K562 (cell line): ENCODE measurements around the gene C9orf153. TPM values are rescaled to one million over a fixed set of nuclear protein-coding genes. Genes with fewer than 3 reads are reported as not detected.
"Not testable (repeated sequence)": the region's sequence is repeated elsewhere in the genome, so short reads cannot be mapped to it uniquely, and the experiment has no call there.

Experiments
- ATAC-seq: fragments of 200-7000 bp; cut with Tn5 transposase; 3 replicates; pipeline ENCODE4 v1.9.1; 2020; ENCODE audit warnings: moderate library complexity
- BruUV-seq: library from RNA; stranded (reverse); fragments of 400-500 nt; replicated peaks from 2 replicates; lab custom pipeline; 2021; lab: Mats Ljungman, UMichigan
- CTCF ChIA-PET: fragments of 300-600 bp; formaldehyde crosslinking; extraction: SDS; loops from one replicate; lab custom pipeline; 2021; ENCODE audit warnings: low intra/inter-chr PET ratio; lab: Yijun Ruan, JAX
- POLR2A ChIA-PET: fragments of 300-600, 350-650 bp; sonication (Branson Sonifier 250); formaldehyde crosslinking; extraction: SDS; loops from one replicate; lab custom pipeline; 2021; ENCODE audit warnings: antibody characterized with exemption, inconsistent platforms; lab: Yijun Ruan, JAX
- DNase-seq, 4 experiments: peaks; one replicate each; pipeline versions ENCODE4 v3.0.0 to v3.0.0-alpha.2; 2011 to 2018; ENCODE audit warnings: low spot score in 3 of 4, mixed read lengths in 3 of 4; ENCODE audit errors: extremely low read depth in 1 of 4
- FAIRE-seq: peaks from 2 replicates; lab custom pipeline; 2011; peaks lifted over from hg19 to GRCh38; lab: Jason Lieb, UNC
- H2AFZ ChIP-seq: 2 replicates; pipeline ENCODE4 v1.6.0; 2011; ENCODE audit warnings: low read depth, low read length, control low read depth, inconsistent platforms
- H3K27ac ChIP-seq: fragments of 200-600 bp; 3 replicates; pipeline ENCODE4 v1.8.0; 2011; ENCODE audit warnings: low read depth, mild to moderate bottlenecking, control low read depth, inconsistent platforms, low read length, moderate library complexity, mixed read lengths; ENCODE audit errors: extremely low read depth
- H3K27me3 ChIP-seq, 2 experiments: fragments of 300-600 bp in 1 of 2; 2 replicates in 1 of 2; 3 replicates in 1 of 2; pipeline versions ENCODE4 v1.6.0 to v1.8.0; 2011; ENCODE audit warnings: inconsistent platforms in 2 of 2, low read length in 2 of 2, mild to moderate bottlenecking in 1 of 2, mixed read lengths in 1 of 2, moderate library complexity in 1 of 2; ENCODE audit not compliant: control insufficient read depth in 2 of 2, insufficient read depth in 2 of 2
- H3K36me3 ChIP-seq: fragments of 300-600 bp; 3 replicates; pipeline ENCODE4 v1.8.0; 2011; ENCODE audit warnings: mild to moderate bottlenecking, low read length, inconsistent platforms; ENCODE audit not compliant: control insufficient read depth, insufficient read depth
- H3K4me1 ChIP-seq, 2 experiments: fragments of 200-600 bp in 1 of 2; replicated peaks in 1 of 2; 2 replicates in 1 of 2; 3 replicates in 1 of 2; pipeline versions ENCODE4 v1.5.1 to v1.8.0; 2011; ENCODE audit warnings: inconsistent platforms in 2 of 2, low read length in 2 of 2, mild to moderate bottlenecking in 1 of 2, mixed read lengths in 1 of 2, moderate library complexity in 1 of 2; ENCODE audit not compliant: control insufficient read depth in 2 of 2, insufficient read depth in 2 of 2
- H3K4me2 ChIP-seq: 2 replicates; pipeline ENCODE4 v1.6.1; 2011; ENCODE audit warnings: low read length, control low read depth, inconsistent platforms, mixed read lengths; ENCODE audit not compliant: insufficient read depth
- H3K4me3 ChIP-seq: fragments of 200-600 bp; sonication (generic), shearing (Covaris generic); 2 replicates; pipeline ENCODE4 v1.5.1; 2016; ENCODE audit warnings: control low read depth, inconsistent platforms
- H3K79me2 ChIP-seq: fragments of 200-600 bp; 3 replicates; pipeline ENCODE4 v1.8.0; 2011; ENCODE audit warnings: low read length, inconsistent platforms; ENCODE audit not compliant: control insufficient read depth, insufficient read depth
- H3K9ac ChIP-seq, 2 experiments: 2 replicates each; pipeline versions ENCODE4 v1.6.0 to v1.6.1; 2011; ENCODE audit warnings: low read depth in 2 of 2, low read length in 2 of 2, control low read depth in 1 of 2, inconsistent platforms in 1 of 2, mild to moderate bottlenecking in 1 of 2, mixed read lengths in 1 of 2; ENCODE audit not compliant: insufficient read depth in 1 of 2
- H3K9me1 ChIP-seq: one replicate; pipeline ENCODE4 v1.6.0; 2011; ENCODE audit warnings: inconsistent platforms, mild to moderate bottlenecking, low read length, moderate library complexity; ENCODE audit not compliant: control insufficient read depth, insufficient read depth
- H3K9me3 ChIP-seq: replicated peaks from 2 replicates; pipeline ENCODE4 v1.5.1; 2011; ENCODE audit warnings: low read depth, low read length, inconsistent platforms; ENCODE audit not compliant: control insufficient read depth, insufficient read depth
- H4K20me1 ChIP-seq: replicated peaks from 2 replicates; pipeline ENCODE4 v1.6.1; 2011; ENCODE audit warnings: low read length, inconsistent platforms, mixed read lengths; ENCODE audit not compliant: control insufficient read depth, insufficient read depth
- BMI1 ChIP-seq: fragments of 150-350 bp; IDR thresholded peaks from 2 replicates; pipeline ENCODE4 v1.6.1; 2014; ENCODE audit warnings: low read length
- RAD21 ChIP-seq, 2 experiments: fragments of 250-450 bp in 1 of 2; fragments of 450-650 bp in 1 of 2; sonication (Bioruptor Pico) in 1 of 2; formaldehyde crosslinking in 1 of 2; IDR thresholded peaks in 1 of 2; conservative IDR thresholded peaks in 1 of 2; 2 replicates each; pipeline versions ENCODE4 v1.4.0 to v1.8.0; 2020 to 2022; ENCODE audit warnings: mild to moderate bottlenecking in 2 of 2, moderate library complexity in 1 of 2
- WGBS: fragments of 100-300 bp; shearing (Covaris generic); methylation state at CpG from one replicate; pipeline ENCODE4 v1.1.6; 2016; ENCODE audit warnings: low coverage, mixed read lengths; ENCODE audit not compliant: insufficient coverage; ENCODE audit errors: missing lambda C conversion rate; 5-methylcytosine and 5-hydroxymethylcytosine counted together
- in situ Hi-C: fragments of 300-500 bp; cut with MboI; formaldehyde crosslinking; loops from 4 replicates; pipeline ENCODE4 v1.15.0; 2018; ENCODE audit warnings: inconsistent platforms, mixed read lengths
- intact Hi-C: fragments of 100-400 bp; cut with micrococcal nuclease; formaldehyde crosslinking; loops from 2 replicates; pipeline ENCODE4 v1.14.2; 2022
- polyA plus RNA-seq, 8 experiments: library from polyadenylated mRNA; depleted of rRNA in 4 of 8; stranded (reverse) in 5 of 8; unstranded in 3 of 8; fragments of >200 nt; fragmentation: Nextera tagmentation in 2 of 8; fragmentation: Illumina TruSeq in 1 of 8; extraction: Ambion mirVana in 2 of 8; extraction: Trizol in 1 of 8; gene quantifications; 2 replicates each; pipeline versions ENCODE4 v1.2.1 to v1.2.3, GENCODE V29; 2011 to 2014; ENCODE audit warnings: inconsistent platforms in 1 of 8, missing spikeins in 1 of 8
- total RNA-seq, 7 experiments: library from RNA; depleted of rRNA in 6 of 7; stranded (reverse); fragments of >200 nt in 6 of 7; fragmentation: Illumina TruSeq in 2 of 7; extraction: Trizol in 2 of 7; gene quantifications; 2 replicates each; pipeline versions ENCODE4 v1.2.1 to v1.2.3, GENCODE V29; 2011 to 2021; ENCODE audit warnings: low replicate concordance in 1 of 7
- TF ChIP-seq, protein P1 (sequence below), 3 experiments: IDR thresholded peaks in 2 of 3; conservative IDR thresholded peaks in 1 of 3; 2 replicates each; pipeline ENCODE4 v1.5.1; 2011 to 2012; ENCODE audit warnings: low read length in 3 of 3, mild to moderate bottlenecking in 3 of 3, control low read depth in 2 of 3, improper control_type of control experiment in 1 of 3, inconsistent platforms in 1 of 3, low read depth in 1 of 3, mixed read lengths in 1 of 3, moderate library complexity in 1 of 3; ENCODE audit not compliant: insufficient read depth in 2 of 3

C9orf153 gene
- total and polyA plus RNA-seq, 9 of the 15 experiments (the other 6 are each of a cell fraction or from before 2014, with no cell fraction given), result 0.07 to 1.2 (median 0.11) TPM; not detected in 5

DNA sequence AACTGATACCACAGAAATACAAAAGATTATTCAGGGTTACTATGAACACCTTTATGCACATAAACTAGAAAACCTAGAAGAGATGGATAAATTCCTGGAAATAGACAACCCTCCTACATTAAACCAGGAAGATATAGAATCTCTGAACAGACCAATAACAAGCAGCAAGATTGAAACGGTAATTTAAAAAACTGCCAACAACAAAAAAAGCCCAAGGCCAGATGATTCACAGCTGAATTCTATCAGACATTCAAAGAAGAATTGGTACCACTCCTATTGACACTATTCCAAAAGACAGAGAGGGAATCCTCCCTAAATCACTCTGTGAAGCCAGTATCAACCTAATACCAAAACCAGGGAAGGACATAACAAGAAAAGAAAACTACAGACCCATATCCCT, 68.8 kb downstream of the C9orf153 start:
- H4K20me1 ChIP-seq, FAIRE-seq, H3K27ac ChIP-seq, H3K36me3 ChIP-seq, DNase-seq, H2AFZ ChIP-seq, POLR2A ChIA-PET, intact Hi-C loops, H3K9me1 ChIP-seq, H3K4me2 ChIP-seq, H3K79me2 ChIP-seq, H3K9me3 ChIP-seq, H3K27me3 ChIP-seq, CTCF ChIA-PET, BruUV-seq, H3K4me1 ChIP-seq, ATAC-seq, H3K4me3 ChIP-seq, H3K9ac ChIP-seq, in situ Hi-C loops: not testable (repeated sequence)
- 0% methylated on average over 1 of the region's 1 CpG for WGBS

DNA sequence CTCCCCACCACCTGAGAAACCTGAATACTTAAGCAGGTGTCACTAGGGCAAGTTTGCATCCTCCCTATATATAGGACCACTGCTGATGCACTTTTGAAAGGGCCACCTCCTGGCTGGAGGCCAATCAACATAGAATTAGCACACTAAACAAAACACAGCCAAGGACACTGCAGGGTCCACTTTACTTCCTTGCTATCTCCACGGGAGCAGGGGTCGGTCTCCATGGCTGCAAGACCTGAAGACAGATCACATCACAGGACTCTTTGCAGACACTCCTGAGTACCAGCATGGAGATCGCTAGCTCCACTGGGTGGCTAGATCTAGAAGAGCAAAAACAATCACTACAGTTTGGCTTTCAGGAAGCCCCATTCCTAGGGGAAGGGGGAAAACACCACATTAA, 72.3 kb downstream of the C9orf153 start:
- 0% methylated on average over 1 of the region's 3 CpGs for WGBS
- no peaks in the 10 kb centered on the region for H3K4me1 ChIP-seq
- intact Hi-C loops (no loop called here), in situ Hi-C loops (no loop called here)
- no peak overlapping the region for H2AFZ ChIP-seq
- H3K9me1 ChIP-seq, result no peaks in the 10 kb centered on the region
- no peak for ATAC-seq
- no peaks in the 10 kb centered on the region for H3K27me3 ChIP-seq
- TF ChIP-seq BMI1 (no peak), RAD21 (CRISPR knock-in tag; conservative IDR thresholded peaks at IDR 0.05 in 1 of 2, IDR thresholded peaks at IDR 0.05 in 1 of 2) (0 out of 4 replicates have a peak, but pooled peaks of 1 of the 2 experiments have one; percentile 8)
- TF ChIP-seq, protein P1, sequence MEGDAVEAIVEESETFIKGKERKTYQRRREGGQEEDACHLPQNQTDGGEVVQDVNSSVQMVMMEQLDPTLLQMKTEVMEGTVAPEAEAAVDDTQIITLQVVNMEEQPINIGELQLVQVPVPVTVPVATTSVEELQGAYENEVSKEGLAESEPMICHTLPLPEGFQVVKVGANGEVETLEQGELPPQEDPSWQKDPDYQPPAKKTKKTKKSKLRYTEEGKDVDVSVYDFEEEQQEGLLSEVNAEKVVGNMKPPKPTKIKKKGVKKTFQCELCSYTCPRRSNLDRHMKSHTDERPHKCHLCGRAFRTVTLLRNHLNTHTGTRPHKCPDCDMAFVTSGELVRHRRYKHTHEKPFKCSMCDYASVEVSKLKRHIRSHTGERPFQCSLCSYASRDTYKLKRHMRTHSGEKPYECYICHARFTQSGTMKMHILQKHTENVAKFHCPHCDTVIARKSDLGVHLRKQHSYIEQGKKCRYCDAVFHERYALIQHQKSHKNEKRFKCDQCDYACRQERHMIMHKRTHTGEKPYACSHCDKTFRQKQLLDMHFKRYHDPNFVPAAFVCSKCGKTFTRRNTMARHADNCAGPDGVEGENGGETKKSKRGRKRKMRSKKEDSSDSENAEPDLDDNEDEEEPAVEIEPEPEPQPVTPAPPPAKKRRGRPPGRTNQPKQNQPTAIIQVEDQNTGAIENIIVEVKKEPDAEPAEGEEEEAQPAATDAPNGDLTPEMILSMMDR (IDR thresholded peaks at IDR 0.05 in 2 of 3, conservative IDR thresholded peaks at IDR 0.05 in 1 of 3; ENCODE audit: insufficient read depth in 2 of 3, low read depth in 1 of 3, low read length in 3 of 3), result 0 out of 6 replicates have a peak, but pooled peaks of 1 of the 3 experiments have one; percentile 9
- TF ChIP-seq, all 486 proteins: peak for 2
- H4K20me1 ChIP-seq, result no peaks in the 10 kb centered on the region
- ChIA-PET CTCF (no interaction called here), POLR2A (no interaction called here)
- no peaks in the 10 kb centered on the region for H3K79me2 ChIP-seq
- FAIRE-seq (no peak), DNase-seq (no peak)
- no peak overlapping the region for H3K4me2 ChIP-seq
- no peak overlapping the region for H3K9ac ChIP-seq
- no peaks in the 10 kb centered on the region for H3K9me3 ChIP-seq
- BruUV-seq, result no TSS peak
- H3K27ac ChIP-seq, result no peak overlapping the region
- no peak overlapping the region for H3K4me3 ChIP-seq
- H3K36me3 ChIP-seq, result no peaks in the 10 kb centered on the region
